NB4 (cell line): ENCODE data around the gene NFASC.

Source experiments
- DNase-seq: peaks from one replicate; pipeline ENCODE4 v3.0.0; 2010; ENCODE audit warnings: low read depth
- H3K4me3 ChIP-seq: one replicate; pipeline ENCODE4 v1.5.1; 2011; ENCODE audit warnings: mild to moderate bottlenecking, low read depth, low read length, moderate library complexity
- MAX ChIP-seq: IDR thresholded peaks from 2 replicates; pipeline ENCODE4 v1.6.1; 2011; ENCODE audit warnings: low read depth, low read length
- MYC ChIP-seq: IDR thresholded peaks from 2 replicates; pipeline ENCODE4 v1.6.1; 2011; ENCODE audit warnings: low read depth, low read length
- POLR2A ChIP-seq: IDR thresholded peaks from 2 replicates; pipeline ENCODE4 v1.6.1; 2011; ENCODE audit warnings: mild to moderate bottlenecking; ENCODE audit not compliant: insufficient read length; ENCODE audit errors: extremely low read depth
- TF ChIP-seq, protein P1 (sequence below): IDR thresholded peaks from one replicate; pipeline ENCODE4 v1.5.1; 2012; ENCODE audit warnings: low read depth, low read length

Gene NFASC

GRCh38 chr1:205052690-205053089 lies 182.0 kb downstream of the NFASC start:
- H3K4me3 ChIP-seq: no peak overlapping the region
- TF ChIP-seq, protein P1, sequence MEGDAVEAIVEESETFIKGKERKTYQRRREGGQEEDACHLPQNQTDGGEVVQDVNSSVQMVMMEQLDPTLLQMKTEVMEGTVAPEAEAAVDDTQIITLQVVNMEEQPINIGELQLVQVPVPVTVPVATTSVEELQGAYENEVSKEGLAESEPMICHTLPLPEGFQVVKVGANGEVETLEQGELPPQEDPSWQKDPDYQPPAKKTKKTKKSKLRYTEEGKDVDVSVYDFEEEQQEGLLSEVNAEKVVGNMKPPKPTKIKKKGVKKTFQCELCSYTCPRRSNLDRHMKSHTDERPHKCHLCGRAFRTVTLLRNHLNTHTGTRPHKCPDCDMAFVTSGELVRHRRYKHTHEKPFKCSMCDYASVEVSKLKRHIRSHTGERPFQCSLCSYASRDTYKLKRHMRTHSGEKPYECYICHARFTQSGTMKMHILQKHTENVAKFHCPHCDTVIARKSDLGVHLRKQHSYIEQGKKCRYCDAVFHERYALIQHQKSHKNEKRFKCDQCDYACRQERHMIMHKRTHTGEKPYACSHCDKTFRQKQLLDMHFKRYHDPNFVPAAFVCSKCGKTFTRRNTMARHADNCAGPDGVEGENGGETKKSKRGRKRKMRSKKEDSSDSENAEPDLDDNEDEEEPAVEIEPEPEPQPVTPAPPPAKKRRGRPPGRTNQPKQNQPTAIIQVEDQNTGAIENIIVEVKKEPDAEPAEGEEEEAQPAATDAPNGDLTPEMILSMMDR: no peak
- TF ChIP-seq MAX (no peak), MYC (no peak), POLR2A (no peak)
- DNase-seq: no peak

DNA sequence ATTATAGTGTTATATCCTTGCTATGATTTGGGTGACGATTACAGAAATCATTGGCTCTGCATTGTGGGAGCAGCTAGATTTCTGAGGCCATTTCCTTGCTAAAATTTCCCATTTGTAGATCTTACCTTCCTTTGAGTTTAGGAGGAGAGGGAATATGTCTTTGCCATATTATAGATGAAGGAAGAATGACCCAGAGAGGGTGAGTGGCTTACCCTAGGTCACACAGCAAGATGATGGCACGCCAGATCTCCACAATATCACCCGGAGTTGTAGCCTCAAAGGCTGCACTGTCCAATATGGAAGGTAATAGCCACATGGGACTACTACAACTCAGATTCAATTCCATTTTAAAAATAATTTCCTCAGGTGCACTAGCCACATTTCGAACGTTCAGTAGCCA lies 182.6 kb downstream of the NFASC start:
- no peak overlapping the region for H3K4me3 ChIP-seq
- DNase-seq: no peak
- TF ChIP-seq POLR2A: no peak
- no peak for TF ChIP-seq MAX
- TF ChIP-seq, protein P1: no peak
- TF ChIP-seq MYC: no peak

- H3K4me3 ChIP-seq: no peak overlapping the region
- TF ChIP-seq, protein P1: no peak
- TF ChIP-seq MAX (no peak), POLR2A (no peak), MYC (no peak)
- DNase-seq: no peak
These were observed 183.4 kb downstream of the NFASC start for GRCh38 chr1:205054013-205054412.

GRCh38 chr1:205056188-205056611 lies 185.5 kb downstream of the NFASC start:
- no peak for TF ChIP-seq POLR2A
- no peak for TF ChIP-seq MYC
- TF ChIP-seq, protein P1: no peak
- TF ChIP-seq MAX: no peak
- no peak overlapping the region for H3K4me3 ChIP-seq
- no peak for DNase-seq

DNA sequence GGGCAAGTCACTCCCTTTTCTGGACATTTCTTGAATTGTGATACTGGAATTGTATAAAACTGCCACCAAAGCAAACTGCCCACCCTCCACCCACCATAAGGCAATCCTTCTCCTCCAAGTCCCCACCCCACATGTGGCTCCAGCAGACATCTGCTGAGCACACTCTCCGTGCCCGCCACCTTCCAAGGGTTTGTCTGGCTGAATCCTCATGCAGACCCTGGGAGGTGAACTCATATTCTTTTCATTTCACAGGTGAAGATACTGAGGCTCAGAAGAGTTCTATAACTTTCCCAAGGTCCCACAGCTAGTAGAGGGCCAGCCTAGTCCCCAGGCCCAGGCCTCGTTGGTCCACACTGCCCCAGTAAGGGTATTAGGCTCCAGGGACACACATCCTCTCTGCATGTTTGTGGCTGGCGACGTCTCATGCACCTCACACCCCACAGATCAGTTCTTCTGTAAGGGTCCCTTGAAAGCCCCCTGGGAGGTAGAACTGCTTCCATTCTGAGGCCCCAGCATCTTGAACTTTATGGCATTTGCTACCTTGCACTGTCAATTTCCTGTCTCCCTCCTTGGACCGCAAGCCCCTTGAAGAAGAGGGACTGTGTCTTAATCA lies 186.4 kb downstream of the NFASC start:
- no peak overlapping the region for H3K4me3 ChIP-seq
- no peak for TF ChIP-seq MYC
- no peak for TF ChIP-seq MAX
- TF ChIP-seq, protein P1: no peak
- no peak for TF ChIP-seq POLR2A
- DNase-seq: no peak
